ENCODE results near the gene PINLYP.
"Not testable (repeated sequence)": the region's sequence is repeated elsewhere in the genome, so short reads cannot be mapped to it uniquely, and the experiment has no call there.

Gene PINLYP
- 1.7 reads per million for total RNA-seq

DNA sequence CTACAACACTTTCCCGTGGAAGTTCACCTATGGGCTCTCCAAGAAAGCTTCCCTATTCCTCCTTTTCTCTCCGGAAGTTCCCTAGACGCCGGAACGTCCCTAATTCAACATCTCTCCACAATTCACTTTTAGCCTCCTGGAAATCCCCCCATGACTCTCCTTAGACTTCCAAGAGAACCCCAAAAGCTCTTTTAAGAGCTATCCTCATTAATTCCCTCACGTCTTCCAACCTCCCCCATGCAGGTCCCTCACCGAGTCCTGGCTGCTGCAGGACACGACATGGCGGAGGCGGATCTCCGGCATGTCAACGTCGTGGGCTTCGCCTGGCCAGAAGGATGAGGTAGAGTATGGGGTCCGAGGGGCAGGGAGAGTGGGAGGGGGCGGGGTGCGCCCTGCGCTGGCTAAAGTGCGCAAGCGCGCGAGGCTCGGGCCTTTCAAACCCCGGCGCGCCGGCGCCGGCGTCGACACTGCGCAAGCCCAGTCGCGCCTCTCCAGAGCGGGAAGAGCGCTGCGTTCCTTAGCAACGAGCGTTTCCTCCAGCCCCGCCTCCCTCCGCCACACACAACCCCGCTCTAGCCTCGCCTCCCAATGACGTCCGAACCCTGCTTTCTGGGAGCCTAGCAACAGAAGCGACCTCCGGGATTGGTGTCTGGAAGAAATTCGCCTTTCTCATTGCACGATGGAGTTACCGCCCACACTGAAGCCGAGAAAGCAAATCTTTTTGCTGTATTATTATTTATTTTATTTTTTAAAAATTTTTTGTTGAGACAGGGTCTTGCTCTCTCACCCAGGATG lies at the start of gene PINLYP, which contains the start of gene XRCC1:
TSS of gene PINLYP (plus strand) at position 646 of the 795 bp plus-strand sequence. CDS start 1,391 bp downstream, outside the sequence.
TSS of gene XRCC1 (minus strand) at position 372 of the 795 bp plus-strand sequence. CDS start at position 303, 69 bp downstream.
- DNase-seq = peak; percentile 95

DNA sequence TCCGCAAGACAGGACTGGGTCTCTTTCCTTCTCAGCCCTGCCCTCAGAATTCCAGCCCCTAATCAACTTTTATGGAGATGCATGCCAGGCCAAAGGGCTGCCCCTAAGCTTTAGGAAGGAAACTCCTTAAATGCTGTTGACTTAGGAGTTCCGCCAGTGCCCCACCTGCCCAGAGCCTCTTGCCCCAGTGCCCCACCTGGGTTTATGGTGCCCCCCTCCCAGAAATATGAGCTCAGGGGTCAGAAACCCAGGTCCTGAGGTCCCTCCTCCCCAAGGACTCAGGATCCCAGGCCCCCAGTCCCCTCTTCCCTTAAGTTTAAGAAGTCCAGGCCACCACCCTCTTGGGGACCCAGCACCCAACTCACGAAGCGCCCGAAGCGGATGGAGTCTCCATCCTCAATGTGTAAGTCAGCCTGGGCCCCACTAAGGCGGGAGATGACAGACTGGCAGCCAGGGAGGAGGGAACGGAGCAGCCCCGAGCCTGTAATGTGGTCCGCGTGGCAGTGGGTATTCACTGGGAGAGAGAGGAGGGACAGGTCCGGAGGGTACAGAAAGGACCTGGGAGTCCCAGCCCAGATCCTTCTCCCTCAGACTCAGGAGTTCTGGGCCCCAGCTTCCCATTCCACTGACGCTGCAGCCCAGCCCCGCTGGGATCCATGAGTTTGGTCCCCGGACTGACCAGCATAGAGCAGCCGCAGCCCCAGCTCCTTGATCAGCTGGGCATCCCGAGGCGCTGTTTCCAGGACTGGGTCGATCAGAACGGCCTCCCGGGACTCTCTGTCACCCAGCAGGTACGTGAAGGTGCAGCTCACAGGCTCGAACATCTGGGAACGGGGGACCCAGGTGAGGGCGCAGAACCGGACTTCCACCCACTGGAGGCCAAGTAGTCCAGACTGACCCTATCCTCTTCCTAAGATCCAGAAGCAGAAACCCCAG lies 49.5 kb upstream of the PINLYP start:
- DNase-seq = no peak

DNA sequence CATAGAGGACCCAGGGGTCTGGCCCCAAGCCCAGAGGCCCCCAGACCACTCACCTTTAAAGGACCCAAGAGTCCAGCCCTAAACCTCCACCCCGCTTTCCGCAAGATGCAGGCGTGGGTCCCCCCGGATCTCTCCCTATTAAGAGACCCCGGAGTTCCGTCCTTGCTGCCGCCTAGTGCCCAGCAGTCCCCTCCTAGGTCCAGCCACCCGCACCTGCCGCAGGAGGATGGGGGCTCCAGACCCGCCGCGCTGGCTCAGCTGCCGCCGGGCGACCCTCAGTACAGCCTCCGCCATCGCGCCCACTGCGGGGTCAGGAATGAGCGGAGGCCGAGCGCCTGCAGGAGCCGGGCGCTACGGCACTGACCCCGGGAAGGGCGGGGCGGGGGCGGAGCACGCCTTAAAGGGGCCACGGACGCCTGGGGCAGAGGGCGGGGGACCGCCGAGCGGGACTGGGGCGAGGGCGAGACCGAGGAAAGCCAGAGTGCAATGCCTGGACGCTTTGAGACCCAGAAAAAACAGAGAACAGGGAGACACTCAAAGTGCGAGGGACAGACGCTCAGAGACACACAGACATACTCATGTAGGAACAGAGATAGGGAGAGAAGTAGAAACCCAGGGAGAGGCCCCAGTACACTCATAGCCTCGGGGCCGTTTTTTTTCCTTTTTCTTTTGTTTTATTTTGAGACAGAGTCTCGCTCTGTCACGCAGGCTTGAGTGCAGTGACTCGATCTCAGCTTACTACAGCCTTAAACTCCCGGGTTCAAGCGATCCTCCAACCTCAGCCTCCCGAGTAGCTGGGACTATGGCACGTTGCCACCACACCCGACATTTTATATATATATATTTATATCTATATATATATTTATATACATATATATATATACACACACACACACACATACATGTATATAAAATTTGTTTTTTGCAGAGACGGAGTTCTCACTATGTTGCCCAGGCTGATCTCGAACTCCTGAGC lies 48.4 kb upstream of the PINLYP start, which contains the start of gene ETHE1:
TSS of gene ETHE1 (minus strand) at position 318 of the 976 bp plus-strand sequence. CDS start at position 294, 24 bp downstream.
- DNase-seq = peak; percentile 61

DNA sequence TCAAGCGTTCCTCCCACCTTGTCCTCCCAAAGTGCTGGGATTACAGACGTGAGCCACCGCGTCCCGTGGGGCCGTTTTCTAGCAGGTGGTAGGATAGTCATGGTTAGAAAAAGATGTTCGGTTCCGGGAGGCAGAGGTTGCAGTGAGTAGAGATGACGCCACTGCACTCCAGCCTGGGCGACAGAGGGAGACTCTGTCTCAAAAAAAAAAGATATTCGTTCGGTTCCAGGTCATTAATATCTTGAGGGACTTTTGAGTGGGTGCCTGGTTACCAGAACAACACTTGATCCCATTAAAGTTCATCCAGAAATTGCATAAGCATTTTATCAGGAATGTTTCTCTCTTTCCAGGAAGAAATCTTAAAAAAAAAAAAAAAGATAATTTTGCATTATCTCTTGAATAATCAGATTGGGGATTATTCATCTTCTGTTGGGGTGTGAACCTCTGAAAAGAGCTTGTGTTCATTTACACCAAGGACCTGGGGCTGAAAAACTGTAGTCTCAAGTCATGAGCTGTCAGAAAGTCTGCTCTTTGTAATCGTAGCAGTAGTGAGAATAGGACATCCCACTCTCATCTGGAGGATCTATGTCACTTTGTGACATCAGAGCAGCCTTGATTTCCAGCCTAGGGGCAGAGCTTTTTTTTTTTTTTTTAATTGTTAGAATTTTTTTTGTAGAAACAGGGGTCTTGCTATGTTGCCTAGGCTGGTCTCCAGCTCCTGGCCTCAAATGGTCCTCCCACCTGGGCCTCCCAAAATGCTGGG lies 47.6 kb upstream of the PINLYP start:
- no peak for DNase-seq

DNA sequence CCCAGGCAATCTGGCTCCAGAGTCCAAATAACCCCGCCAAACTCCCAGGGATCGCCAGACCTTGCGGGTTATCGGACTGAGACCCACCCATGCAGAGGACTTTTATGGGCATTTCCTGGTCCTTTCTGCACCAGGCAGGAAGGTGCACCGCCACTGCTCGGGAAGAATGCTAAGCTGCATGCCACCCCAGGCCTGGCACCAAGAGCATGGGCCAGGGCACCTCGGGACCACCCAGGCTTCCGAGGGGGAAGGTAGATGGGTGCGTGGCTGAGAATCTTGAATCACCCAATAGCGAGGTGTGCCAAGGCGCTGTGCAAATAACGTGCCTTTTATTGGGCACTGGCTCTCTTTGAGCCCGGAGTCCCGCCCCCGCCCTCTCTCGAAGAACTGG lies 43.0 kb upstream of the PINLYP start:
- DNase-seq = no peak

DNA sequence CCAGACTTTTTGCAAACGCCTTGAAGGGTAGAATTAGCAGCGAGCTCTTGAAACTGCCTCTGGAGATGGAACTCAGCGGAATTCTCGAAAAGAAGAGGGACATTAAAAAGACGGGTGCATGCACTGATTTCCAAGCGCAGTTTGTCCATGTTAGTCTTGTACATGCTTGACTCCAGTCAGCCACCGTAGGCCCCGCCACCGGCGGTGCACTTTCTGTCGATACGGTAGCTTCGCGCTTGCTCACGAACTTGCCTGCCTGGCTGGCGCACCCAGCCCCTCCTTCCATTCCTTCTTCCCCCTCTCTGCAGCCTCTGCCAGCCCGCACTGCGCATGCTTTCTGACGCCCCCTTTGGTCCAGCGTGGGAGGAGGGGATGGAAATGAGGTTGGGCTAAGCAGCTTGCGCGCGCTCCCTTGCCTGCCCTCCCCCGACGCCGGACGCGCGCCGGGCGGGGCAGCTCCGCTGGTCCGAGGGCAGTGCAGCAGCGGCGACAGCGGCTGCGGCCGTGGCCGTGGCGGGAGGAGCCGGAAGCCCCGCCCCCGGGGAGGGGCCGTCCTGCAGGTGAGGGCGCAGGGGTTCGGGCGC lies 42.5 kb upstream of the PINLYP start, which contains the start of gene ZNF575:
TSS of gene ZNF575 (plus strand) at position 227 of the 584 bp plus-strand sequence. CDS start 1,235 bp downstream, outside the sequence.
- DNase-seq = peak; percentile 67

DNA sequence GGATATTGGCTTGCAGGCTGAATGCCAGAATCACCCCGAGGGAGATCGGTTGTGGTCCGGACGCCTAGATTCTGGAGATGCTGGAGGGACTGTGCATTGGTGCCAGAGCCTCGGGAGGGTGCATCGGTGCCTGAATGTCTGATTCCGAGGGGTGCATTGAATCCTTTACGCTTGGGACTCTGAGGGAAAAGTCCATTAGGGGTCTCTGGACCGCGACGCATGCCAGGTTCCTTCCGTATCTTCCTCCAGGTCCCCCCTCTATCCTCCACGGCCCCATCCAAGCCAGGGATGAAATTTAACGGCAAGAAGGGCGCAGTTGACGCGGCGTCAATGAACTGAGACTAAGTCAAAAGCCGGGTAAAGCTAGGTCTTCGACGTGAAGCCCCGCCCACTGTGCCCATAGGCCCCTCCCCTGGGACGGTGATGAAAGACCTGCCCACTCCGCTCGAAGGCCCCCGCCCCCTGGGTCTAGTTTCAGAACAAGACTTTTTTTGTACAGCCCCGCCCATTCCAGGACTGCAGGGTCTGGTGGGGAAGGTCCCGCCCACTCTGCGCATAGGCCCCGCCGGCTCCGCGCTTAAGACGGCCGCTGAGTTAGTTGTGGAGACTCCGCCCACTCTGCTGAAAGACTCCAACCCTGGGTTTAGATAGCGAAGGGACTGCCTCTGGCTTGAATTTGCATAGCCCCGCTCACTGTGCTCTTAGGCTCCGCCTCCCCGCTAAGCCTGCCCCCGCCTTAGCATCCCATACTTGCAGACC lies 41.9 kb upstream of the PINLYP start:
- peak; percentile 87 for DNase-seq

DNA sequence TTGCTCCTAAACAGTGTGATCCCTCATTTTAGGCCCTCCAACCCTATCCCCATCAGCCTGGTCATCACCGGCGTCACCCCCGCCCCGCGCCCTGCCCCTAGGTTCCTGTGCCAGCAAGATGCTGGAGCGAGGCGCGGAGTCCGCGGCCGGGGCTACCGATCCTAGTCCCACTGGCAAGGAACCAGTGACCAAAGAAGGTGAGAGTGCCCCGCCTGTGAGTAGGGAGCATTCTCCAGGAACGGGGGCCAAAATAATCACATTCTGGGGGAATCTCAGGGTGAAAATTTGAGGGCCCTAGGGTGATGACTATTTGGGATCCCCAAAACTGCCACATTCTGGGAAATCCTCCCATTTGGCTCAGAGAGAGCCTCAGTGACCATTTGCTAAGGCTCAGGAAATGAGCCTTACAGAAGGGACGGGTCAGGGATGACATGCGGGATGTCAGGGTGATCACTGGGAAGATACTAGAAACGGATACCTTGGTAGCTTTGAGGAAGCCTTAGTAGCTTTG lies 41.2 kb upstream of the PINLYP start:
- no peak for DNase-seq

DNA sequence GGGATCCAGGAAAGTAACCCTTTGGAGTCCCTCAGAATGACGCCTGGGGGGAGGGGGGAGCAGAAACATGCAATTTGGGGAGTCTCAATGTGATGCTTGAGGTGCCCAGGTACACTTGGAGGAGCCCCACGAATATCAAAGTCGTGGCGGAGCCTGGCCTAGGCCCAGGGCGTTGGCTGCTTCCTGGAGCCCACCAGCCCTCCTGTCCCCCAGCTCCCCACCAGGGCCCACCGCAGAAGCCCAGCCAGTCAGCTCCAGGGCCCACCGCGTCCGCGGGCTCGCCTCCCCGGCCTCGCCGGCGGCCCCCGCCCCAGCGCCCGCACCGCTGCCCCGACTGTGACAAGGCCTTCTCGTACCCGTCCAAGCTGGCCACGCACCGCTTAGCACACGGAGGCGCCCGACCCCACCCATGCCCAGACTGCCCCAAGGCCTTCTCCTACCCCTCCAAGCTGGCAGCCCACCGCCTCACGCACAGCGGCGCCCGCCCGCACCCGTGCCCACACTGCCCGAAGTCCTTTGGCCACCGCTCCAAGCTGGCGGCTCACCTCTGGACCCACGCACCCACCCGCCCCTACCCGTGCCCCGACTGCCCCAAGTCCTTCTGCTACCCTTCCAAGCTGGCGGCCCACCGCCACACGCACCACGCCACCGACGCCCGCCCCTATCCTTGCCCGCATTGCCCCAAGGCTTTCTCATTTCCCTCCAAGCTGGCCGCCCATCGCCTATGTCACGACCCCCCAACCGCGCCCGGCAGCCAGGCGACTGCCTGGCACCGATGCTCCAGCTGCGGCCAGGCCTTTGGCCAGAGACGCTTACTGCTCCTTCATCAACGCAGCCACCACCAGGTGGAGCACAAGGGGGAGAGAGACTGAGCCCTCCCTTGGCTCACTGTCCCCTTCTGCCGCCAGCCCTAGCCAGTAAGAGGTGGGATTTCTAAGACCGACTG lies 40.5 kb upstream of the PINLYP start:
- DNase-seq = no peak

DNA sequence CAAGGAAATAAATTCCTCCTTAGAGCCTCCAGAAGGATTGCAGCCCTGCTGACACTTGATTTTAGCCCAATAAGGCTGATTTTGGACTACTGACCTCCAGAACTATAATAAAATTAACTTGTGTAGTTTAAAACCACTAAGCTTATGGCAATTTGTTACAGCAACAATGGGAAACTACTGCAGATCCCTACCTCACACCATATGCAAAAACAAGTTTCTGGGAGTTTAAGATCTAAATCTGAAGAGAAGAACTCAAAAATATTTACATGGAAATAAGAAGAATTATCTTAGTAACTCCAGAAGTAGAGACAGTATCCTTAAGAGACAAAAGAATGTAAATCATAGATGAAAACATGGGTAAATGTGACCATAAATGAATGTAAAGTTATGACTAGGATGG lies 36.7 kb upstream of the PINLYP start:
- DNase-seq = no peak

DNA sequence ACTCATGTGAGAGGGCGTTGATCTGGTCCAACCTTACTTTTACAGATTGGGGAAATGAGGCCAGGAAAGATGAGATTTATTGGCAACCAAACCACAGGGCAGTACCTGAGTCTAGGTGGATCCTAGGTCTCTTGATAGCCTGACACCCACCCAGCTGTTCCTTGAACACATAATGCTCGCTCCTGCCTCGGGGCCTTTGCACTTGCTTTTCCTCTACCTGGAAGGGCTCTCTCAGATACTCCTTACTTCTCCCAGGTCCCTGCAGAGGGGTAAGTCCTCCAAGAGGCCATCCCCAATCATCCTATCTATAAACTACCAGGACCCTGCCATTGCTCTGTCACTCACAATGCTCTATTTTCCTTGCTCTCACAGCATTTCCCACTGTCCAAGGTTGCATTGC lies 35.2 kb upstream of the PINLYP start:
- no peak for DNase-seq

DNA sequence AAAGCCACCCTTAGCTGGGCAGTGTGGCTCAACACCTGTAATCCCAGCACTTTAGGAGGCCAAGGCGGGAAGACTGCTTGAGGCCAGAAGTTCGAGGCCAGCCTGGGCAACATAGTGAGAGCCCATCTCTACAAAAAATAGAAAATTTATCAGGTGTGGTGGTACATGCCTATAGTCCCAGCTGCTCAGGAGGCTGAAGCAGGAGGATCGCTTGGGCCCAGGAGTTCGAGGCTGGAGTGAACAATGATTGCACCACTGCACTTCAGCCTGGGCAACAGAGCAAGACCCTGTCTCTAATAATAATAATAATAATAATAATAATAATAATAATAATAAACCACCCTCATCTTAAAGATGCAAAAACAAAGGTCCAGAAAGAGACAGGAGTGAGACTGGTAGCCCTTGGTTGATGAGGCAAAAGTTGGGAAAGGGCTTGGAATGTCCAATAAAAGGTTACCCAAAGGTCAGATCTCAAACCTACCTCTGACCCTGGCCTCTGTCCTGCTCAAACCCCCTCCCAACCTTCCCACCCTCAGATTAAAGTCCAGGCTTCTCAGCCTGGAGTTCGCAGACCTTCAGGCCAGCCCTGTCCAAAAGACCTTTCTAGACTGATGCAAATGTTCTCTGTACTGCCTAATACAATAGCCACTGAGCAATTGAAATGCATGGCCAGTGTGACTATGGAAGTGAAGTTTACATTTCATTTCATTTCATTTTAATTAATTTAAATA lies 33.5 kb upstream of the PINLYP start:
- DNase-seq = no peak

DNA sequence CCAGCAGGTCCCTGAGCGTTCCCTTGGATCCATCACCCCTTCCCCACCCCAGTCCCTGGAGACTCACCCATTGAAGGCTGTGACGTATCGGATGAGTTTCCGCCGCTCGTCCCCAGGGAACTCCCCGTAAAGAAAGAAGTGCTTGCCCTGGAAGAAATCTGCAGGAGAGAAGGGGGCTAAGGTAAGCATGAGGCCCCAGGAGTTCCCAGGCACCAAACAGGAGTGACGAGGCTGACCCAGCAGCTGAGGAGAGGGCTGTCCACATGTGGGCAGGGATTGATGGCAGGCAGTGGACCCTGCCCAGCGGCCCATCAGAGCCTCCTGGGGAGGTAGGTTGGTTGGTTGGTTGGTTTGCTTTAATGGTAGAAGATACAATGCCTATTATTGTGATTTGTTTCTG lies 31.5 kb upstream of the PINLYP start:
- no peak for DNase-seq

DNA sequence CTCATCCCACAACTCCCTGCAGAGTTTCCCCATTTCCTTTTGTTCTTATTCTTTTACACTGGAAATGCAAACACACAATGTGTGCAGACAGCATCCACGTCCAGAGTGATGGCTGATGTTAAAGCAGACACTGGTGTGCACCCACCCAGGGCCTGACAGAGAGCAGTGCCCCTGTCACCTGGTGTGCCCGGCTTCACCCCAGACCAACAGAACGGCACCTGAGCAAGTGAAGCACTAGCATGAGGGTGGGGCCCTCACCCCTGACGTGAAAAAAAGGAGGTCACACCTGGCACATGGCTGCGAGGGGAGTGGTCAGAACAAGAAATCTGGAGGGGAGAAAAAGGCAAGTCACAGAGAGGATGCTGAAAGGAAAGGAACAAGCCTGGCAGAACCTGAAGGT lies 30.3 kb upstream of the PINLYP start:
- DNase-seq = no peak

DNA sequence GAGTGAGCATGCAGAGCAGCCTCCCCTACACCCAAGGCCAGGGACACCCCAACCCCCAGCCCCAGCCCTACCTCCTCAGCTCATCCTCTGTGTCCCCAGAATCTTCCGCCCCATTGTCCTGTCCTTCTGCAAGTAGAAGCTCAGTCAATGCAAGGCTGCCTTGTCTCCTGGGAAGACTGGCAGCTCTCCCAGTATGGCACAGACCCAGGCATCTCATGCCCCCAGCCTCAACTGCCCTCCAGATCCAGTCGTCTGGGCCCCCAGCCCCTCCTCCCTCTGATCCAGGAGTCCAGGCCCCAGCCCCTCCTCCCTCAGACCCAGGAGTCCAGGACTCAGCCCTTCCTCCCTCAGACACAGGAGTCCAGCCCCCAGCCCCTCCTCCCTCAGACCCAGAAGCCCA lies 29.6 kb upstream of the PINLYP start:
- no peak for DNase-seq

DNA sequence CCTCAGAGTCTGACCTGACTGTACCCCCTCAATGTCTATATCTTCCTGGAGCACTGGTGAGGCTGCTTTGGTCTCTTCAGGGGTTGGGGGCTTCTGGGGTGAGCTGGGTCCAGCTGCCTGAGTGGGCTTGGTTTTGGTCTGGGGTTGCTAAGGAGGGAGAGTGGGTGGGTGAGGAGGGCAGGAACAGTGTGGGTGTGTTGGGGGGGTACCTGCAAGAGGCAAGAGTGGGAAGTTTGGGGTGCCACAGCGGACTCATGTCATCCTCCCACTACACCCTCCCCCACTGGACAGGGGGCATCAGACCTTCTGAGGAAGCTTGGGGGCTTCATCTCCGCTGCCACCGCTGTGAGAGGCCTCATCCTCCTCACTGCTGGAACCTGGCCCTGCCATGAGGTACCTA lies 29.0 kb upstream of the PINLYP start:
- no peak for DNase-seq

DNA sequence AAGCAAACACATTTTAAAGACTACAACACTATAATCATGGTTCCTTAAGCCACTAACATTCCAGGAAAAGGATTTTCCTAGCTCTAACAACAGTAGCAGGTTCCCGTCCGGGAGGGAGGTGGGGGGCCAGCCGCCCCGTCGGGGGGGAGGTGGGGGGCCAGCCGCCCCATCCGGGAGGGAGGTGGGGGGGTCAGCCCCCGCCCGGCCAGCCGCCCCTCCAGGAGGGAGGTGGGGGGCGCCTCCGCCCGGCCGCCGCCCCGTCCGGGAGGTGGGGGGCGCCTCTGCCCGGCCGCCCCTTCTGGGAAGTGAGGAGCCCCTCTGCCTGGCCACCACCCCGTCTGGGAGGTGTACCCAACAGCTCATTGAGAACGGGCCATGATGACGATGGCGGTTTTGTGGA lies 27.7 kb upstream of the PINLYP start:
- DNase-seq = not testable (repeated sequence)

DNA sequence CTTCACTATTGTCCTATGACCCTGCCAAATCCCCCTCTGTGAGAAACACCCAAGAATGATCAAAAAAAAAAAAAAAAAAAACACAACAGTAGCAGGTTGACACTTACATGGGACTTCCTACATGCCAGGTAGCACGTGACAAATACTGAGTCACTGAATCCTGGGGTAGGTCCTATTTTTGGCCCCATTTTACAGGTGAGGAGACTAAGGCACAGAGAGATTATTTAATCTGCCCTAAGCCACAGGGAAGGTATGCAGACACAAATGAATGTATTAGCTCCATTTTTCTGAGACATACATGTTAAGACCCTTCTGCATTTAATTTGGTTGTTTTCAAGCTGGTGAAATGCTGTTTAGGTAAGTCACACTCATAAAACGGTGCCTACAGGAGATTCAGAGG lies 26.9 kb upstream of the PINLYP start:
- DNase-seq = no peak

Data from effector CD4-positive, alpha-beta T cell (primary cell).